ENCODE measurements around the gene BBS1.
A peak's percentile ranks its signal among the peaks of the same experiment; 100 is the strongest.

BBS1 gene

GRCh38 chr11:66555416-66555815, 45.0 kb downstream of the BBS1 start:
- no peak for DNase-seq

GRCh38 chr11:66556086-66556485, 45.7 kb downstream of the BBS1 start:
- DNase-seq, result no peak

- DNase-seq, result no peak
These were observed 47.4 kb downstream of the BBS1 start for GRCh38 chr11:66557733-66558326.

- DNase-seq, result no peak
These were observed 48.9 kb downstream of the BBS1 start for GRCh38 chr11:66559142-66559865.

GRCh38 chr11:66559866-66560676, 49.6 kb downstream of the BBS1 start:
- DNase-seq, result no peak

GRCh38 chr11:66561178-66561974, 50.9 kb downstream of the BBS1 start:
- no peak for DNase-seq

GRCh38 chr11:66561975-66562248, 51.5 kb downstream of the BBS1 start:
- DNase-seq, result no peak

GRCh38 chr11:66562275-66562674, 51.8 kb downstream of the BBS1 start:
- no peak for DNase-seq

GRCh38 chr11:66562907-66563583, 52.6 kb downstream of the BBS1 start:
- no peak for DNase-seq

GRCh38 chr11:66563832-66564231, 53.4 kb downstream of the BBS1 start:
- no peak for DNase-seq

- no peak for DNase-seq
These were observed 54.1 kb downstream of the BBS1 start for GRCh38 chr11:66564538-66564937.

- no peak for DNase-seq
These were observed 54.5 kb downstream of the BBS1 start for GRCh38 chr11:66564984-66565383.

- no peak for DNase-seq
These were observed 55.8 kb downstream of the BBS1 start for GRCh38 chr11:66566221-66566620.

GRCh38 chr11:66567787-66568123, 57.3 kb downstream of the BBS1 start:
- DNase-seq, result no peak

- peak; percentile 68 for DNase-seq
These were observed 57.9 kb downstream of the BBS1 start, which contains the start of gene CTSF for GRCh38 chr11:66568124-66568916. CTSF (minus strand) TSS chr11:66568606; CDS start chr11:66568486, 120 bp downstream.

- no peak for DNase-seq
These were observed 58.6 kb downstream of the BBS1 start for GRCh38 chr11:66569076-66569475.

GRCh38 chr11:66570079-66570849, 59.8 kb downstream of the BBS1 start:
- no peak for DNase-seq

GRCh38 chr11:66570850-66571180, 60.4 kb downstream of the BBS1 start:
- DNase-seq, result no peak

GRCh38 chr11:66579017-66579606, 68.7 kb downstream of the BBS1 start:
- no peak for DNase-seq

- no peak for DNase-seq
These were observed 70.4 kb downstream of the BBS1 start for GRCh38 chr11:66580803-66581202.

- no peak for DNase-seq
These were observed 70.8 kb downstream of the BBS1 start for GRCh38 chr11:66581261-66581660.

Data from NCI-H2171 (cell line).